ENCODE measurements around the gene CATSPER3. TPM values are rescaled to one million over a fixed set of nuclear protein-coding genes. Genes with fewer than 3 reads are reported as not detected.

Gene CATSPER3
- total and polyA plus RNA-seq, 2 of the 8 experiments (the other 6 are each of a cell fraction or from before 2014, with no cell fraction given), result 0.62 TPM; not detected in 1

DNA sequence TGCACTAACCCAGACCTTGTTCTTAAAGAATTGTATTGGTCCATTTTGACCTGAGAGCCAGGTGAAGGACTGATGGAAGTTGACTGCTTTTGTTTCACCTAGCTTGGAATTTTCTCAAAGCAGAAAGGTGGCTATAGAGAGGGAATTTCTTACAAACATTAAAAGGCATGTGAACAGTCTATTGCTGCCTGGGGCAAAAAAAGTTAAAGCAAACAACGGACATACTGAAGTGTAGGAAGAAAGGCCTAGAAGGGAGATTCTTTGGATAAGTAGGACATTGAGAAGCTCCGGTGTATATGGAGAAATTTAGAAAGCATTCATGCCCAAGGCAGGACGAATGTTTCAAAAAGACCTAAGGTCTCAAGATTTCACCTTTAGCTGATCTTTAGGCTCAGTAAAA is 11.7 kb downstream of the CATSPER3 start (continued):
- TF ChIP-seq, protein P1, sequence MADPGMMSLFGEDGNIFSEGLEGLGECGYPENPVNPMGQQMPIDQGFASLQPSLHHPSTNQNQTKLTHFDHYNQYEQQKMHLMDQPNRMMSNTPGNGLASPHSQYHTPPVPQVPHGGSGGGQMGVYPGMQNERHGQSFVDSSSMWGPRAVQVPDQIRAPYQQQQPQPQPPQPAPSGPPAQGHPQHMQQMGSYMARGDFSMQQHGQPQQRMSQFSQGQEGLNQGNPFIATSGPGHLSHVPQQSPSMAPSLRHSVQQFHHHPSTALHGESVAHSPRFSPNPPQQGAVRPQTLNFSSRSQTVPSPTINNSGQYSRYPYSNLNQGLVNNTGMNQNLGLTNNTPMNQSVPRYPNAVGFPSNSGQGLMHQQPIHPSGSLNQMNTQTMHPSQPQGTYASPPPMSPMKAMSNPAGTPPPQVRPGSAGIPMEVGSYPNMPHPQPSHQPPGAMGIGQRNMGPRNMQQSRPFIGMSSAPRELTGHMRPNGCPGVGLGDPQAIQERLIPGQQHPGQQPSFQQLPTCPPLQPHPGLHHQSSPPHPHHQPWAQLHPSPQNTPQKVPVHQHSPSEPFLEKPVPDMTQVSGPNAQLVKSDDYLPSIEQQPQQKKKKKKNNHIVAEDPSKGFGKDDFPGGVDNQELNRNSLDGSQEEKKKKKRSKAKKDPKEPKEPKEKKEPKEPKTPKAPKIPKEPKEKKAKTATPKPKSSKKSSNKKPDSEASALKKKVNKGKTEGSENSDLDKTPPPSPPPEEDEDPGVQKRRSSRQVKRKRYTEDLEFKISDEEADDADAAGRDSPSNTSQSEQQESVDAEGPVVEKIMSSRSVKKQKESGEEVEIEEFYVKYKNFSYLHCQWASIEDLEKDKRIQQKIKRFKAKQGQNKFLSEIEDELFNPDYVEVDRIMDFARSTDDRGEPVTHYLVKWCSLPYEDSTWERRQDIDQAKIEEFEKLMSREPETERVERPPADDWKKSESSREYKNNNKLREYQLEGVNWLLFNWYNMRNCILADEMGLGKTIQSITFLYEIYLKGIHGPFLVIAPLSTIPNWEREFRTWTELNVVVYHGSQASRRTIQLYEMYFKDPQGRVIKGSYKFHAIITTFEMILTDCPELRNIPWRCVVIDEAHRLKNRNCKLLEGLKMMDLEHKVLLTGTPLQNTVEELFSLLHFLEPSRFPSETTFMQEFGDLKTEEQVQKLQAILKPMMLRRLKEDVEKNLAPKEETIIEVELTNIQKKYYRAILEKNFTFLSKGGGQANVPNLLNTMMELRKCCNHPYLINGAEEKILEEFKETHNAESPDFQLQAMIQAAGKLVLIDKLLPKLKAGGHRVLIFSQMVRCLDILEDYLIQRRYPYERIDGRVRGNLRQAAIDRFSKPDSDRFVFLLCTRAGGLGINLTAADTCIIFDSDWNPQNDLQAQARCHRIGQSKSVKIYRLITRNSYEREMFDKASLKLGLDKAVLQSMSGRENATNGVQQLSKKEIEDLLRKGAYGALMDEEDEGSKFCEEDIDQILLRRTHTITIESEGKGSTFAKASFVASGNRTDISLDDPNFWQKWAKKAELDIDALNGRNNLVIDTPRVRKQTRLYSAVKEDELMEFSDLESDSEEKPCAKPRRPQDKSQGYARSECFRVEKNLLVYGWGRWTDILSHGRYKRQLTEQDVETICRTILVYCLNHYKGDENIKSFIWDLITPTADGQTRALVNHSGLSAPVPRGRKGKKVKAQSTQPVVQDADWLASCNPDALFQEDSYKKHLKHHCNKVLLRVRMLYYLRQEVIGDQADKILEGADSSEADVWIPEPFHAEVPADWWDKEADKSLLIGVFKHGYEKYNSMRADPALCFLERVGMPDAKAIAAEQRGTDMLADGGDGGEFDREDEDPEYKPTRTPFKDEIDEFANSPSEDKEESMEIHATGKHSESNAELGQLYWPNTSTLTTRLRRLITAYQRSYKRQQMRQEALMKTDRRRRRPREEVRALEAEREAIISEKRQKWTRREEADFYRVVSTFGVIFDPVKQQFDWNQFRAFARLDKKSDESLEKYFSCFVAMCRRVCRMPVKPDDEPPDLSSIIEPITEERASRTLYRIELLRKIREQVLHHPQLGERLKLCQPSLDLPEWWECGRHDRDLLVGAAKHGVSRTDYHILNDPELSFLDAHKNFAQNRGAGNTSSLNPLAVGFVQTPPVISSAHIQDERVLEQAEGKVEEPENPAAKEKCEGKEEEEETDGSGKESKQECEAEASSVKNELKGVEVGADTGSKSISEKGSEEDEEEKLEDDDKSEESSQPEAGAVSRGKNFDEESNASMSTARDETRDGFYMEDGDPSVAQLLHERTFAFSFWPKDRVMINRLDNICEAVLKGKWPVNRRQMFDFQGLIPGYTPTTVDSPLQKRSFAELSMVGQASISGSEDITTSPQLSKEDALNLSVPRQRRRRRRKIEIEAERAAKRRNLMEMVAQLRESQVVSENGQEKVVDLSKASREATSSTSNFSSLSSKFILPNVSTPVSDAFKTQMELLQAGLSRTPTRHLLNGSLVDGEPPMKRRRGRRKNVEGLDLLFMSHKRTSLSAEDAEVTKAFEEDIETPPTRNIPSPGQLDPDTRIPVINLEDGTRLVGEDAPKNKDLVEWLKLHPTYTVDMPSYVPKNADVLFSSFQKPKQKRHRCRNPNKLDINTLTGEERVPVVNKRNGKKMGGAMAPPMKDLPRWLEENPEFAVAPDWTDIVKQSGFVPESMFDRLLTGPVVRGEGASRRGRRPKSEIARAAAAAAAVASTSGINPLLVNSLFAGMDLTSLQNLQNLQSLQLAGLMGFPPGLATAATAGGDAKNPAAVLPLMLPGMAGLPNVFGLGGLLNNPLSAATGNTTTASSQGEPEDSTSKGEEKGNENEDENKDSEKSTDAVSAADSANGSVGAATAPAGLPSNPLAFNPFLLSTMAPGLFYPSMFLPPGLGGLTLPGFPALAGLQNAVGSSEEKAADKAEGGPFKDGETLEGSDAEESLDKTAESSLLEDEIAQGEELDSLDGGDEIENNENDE (IDR thresholded peaks at IDR 0.05; ENCODE audit: insufficient replicate concordance, low read length), result no peak
- TF ChIP-seq CREB1 (IDR thresholded peaks at IDR 0.05), result no peak
- TF ChIP-seq SAP30 (IDR thresholded peaks at IDR 0.05; ENCODE audit: insufficient read depth, insufficient replicate concordance, low read length), result no peak
- TF ChIP-seq FOSL1 (IDR thresholded peaks at IDR 0.05; ENCODE audit: insufficient read depth, low read depth, low read length), result no peak
- TF ChIP-seq CBX8 (IDR thresholded peaks at IDR 0.05; ENCODE audit: borderline replicate concordance, low read depth, low read length), result no peak
- TF ChIP-seq CBX5 (IDR thresholded peaks at IDR 0.05; ENCODE audit: low read depth, low read length), result no peak
- no peak for TF ChIP-seq RXRA (IDR thresholded peaks at IDR 0.05; ENCODE audit: insufficient read depth, low read depth, low read length)
- no peak for TF ChIP-seq SIN3A (conservative IDR thresholded peaks at IDR 0.05 in 1 of 2, IDR thresholded peaks at IDR 0.05 in 1 of 2; ENCODE audit: low read depth in 1 of 2, low read length in 2 of 2)
- no peak for TF ChIP-seq POLR2AphosphoS5 (IDR thresholded peaks at IDR 0.05; ENCODE audit: low read depth, low read length)
